Activated T-cell treated with anti-CD3 and anti-CD28 coated beads, Interleukin-2, amount 50 U/mL, for 1 hour (primary cell): ENCODE results near the gene XYLT1.

Experiments used
- DNase-seq: peaks from one replicate; pipeline ENCODE4 v3.0.0-alpha.2; 2020

Gene XYLT1

DNA sequence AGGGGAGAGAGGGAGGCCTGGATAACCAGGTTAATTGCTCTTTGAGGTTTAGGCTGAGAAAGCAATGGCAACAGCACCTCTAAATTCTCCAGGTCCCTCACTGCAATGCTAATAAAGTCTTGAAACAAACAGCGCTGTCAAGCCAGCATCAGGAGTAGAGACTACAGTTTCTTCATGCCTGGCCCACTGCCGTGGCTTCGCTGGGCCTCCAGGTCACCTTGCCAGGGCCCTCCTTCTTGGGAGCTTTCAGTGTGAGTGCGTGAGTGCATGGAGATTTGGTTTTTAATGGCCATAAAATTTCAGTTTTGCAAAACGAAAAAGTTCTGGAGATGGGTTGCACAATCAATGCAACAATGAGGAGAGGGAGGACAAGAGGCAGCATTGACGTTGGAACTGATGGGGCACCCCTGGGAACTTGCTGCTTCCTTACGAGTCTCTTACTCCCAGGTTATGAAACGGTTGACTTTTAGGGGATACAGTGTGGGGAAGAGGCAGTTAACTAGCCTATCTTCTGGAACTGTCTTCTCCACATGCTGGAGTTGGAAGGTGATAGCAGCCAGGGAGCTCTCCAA, 229.4 kb downstream of the XYLT1 start:
- DNase-seq: no peak

DNA sequence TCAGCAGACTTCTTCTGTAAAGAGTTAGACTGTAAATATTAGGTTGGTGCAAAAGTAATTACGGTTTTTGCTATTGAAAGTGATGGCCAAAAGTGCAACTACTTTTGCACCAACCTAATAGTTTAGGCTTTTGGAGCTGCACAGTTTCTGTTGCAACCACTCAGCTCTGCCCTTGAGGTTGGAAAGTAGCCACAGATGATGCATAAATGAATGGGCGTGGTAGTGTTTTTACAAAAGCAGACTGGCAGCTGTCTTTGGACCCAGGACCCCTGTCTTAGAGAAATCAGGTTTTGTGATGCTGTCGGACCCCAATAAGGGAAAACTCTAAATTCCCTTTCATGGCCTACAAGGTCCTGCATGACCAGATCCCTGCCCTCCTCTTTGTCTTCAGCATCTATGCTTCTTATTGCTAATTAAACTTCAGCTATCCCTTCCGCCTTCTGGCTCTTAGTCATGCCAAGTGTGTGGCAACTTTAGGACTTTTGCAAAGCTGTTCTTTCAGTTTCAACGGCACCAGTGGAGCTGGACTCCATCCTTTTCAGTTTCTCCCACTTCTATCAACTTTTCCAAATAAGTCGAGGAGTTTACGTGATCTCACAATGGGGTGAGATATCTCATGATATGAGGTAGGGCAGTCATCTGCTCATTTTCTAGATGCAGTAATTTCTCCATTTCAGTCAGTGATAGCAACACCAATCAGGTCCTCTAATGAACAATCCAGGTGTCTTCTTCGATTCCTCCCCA, 232.3 kb downstream of the XYLT1 start:
- no peak for DNase-seq

DNA sequence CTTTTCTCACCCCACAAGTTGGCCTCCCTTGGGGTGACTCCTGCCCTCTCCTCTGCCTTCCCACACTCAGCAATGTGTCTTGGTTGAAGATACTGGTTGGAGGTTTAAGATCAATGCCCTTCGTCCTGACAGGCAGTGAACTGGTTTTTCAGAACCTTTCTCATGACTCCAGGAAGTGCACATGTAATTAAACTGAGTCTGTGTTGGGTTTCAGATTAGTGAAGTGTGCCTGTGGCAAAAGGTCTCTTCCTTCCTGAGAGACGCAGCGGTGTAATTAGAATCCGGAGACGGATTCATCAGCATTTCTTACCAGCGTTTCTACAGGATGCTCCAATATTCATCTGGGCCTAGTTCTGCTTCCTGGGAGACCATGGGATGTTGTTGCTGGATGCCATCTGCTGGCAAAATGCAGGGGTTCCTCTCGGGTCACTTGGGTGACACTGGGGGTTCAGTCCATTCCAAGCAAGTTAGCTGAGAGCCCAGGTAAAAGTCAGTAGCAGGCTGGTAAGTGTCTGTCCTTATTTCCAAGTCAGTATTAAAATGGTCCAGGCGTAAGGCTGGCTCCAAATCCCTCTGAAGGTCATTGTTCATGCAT, 233.3 kb downstream of the XYLT1 start:
- DNase-seq: no peak

- DNase-seq: no peak
Measured at GRCh38 chr16:17235147-17235815, 235.5 kb downstream of the XYLT1 start.

GRCh38 chr16:17233318-17234002, 237.3 kb downstream of the XYLT1 start:
- no peak for DNase-seq

DNA sequence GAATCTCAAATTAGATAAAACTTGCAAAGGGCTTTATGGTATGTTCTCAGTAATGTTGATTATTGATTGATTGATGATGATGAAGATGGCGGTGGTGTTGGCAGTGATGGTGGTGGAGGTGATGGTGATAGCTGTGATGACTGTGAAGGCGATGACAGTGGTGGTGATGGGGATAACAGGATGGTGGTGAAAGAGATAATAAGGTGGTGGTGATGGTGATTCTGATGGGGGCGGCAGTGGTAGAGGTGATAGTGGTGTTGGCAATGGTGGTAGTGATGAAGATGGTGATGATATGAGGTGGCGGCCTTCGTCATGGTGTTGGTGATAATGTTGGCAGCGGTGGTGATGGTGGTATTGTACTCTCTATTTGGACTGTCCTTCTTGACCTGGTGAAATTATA, 238.3 kb downstream of the XYLT1 start:
- no peak for DNase-seq

- no peak for DNase-seq
Measured at GRCh38 chr16:17231972-17232371, 238.8 kb downstream of the XYLT1 start.

DNA sequence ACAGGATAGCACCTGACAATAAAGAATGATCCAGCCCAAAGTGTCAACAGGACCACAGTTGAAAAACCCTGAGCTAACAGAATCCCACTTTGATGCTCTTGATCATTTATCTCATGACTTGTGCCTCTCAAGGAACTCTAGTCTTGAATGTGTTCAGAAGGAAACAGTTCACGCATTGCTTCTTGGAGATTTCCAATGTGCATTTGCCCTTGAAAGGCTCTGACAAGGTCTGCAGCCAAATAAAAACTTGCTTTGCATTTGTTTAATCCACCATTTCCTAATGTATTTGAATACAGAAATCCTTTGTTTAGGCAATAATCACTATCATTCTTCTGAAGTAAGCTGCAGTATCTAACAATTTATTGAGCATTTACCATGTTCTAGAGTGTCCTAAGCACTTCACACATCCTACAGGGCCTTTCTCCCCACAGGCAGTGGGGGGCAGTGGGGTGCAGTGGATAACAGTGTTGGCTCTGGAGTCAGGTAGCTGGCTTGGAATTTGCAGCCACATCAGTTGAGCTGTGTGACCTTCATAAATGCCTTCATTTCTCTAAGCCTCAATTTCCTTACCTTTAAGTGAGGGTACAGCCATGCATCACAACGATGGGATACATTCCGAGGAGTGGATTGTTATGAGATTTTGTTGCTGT, 239.7 kb downstream of the XYLT1 start:
- no peak for DNase-seq

DNA sequence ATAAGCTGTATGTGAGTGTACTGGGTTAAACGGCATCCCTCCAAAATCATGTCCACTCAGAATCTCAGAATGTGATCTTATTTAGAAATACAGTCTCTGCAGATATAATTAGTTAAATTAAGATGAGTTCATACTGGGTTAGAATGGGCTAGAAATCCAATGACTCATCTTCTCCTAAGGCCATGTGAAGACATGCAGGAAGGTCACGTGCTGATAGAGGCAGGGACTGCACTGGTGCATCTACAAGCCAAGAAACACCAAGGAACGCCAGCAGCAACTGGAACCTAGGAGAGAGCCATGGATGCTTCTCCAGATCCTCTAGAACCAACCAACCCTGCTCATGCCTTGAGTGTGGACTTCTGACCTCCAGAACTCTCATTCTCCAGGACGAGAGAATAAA, 241.0 kb downstream of the XYLT1 start:
- DNase-seq: no peak

DNA sequence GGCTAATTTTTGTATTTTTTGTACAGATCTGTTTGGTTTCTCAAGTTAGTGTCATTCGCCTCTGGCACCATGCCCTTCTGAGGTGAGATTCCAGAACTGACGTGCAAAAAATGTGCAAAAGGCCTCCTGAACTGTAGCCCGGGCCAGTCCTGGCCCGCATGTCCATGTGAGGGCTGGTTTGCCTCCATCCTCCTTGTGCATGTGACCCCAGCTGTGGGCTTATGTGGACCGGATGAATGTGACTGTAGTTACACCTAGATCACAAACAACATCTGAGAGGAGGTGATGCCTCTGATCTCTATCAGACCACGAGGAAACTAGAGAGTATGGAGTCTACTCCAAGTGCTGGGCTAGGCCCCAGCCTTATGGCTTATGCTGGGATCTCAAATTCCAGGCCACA, 241.6 kb downstream of the XYLT1 start:
- DNase-seq: no peak

DNA sequence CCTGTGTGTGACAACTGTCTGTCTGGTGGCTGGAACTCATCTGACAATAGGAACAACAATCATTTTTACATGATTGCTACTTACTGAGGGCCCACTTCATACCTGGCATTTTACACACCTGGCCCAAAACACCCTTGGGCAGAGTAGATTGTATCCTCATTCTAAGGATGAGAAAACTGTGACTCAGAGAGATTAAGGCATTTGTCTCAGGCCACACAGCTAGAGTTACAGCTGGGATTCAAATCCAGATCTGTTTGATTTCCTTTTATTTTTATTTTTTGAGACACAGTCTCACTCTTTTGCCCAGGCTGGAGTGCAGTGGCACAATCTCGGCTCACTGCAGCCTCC, 242.1 kb downstream of the XYLT1 start:
- no peak for DNase-seq

DNA sequence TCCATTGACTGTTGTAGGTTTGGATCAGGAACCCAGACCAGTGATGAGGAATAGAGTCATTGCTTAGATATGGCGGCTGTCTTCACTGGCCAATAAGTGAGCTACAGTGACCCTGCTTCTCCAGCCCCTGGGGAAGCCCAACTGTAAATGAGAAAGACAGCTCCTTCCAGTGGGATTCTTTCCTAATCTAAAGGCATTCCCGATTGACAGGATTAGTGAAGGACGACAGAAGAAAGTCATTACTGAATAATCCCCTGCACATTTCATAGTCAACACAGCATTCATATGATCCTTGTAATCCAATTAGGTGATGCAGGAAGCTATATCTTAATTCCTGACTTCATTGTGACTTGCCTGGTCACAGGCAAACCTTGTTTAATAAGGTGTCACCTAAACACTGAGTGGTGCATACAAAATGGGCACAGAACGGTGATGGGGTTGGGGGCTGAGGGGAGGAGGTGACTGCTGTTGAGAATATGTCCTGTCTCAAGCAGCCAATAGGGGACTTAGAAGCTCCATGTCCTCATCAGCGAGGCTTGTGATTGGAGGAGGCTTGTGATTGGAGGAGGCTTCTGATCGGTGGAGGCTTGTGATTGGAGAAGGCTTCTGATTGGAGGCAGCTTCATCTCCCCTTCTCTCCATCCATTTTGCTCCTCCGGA, 242.6 kb downstream of the XYLT1 start:
- DNase-seq: no peak

- no peak for DNase-seq
Measured at GRCh38 chr16:17227278-17227677, 243.5 kb downstream of the XYLT1 start.

GRCh38 chr16:17225541-17225940, 245.2 kb downstream of the XYLT1 start:
- DNase-seq: no peak

DNA sequence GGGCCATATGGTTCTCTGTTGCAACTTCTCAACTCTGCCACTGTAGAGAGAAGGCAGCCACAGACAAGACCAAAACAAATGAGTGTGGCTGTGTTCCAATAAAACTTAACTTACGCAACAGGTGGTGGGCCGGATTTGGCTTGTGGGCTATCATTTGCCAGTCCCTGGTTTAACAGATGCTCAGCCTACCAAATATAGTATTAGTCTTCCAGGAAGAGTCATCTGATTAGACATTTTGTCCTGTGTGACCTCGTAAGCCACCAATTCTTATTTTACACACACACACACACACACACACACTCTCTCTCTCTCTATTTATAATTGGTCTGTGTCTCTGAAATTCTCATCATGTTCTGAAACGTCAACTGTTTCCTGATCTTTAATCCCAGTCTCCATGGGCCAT, 245.9 kb downstream of the XYLT1 start:
- no peak for DNase-seq

DNA sequence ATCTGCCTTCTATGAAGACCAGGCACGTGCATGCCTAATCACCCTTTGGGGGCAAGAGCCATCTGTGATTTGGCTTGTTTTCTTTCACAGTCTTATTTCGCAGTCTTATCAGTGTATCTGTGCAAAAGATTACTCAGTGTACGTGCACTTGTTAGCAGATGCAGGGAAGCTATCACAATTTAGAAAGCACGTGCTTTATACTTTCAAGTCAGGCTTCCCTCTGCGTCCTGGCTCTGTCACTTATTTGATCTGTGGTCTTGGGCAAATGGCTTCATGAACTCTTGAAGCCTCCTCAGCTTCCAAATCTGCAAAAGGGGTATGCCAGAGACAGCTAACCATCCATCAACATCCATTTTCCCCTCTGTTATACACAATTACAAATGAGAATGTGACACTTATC, 246.4 kb downstream of the XYLT1 start:
- no peak for DNase-seq

DNA sequence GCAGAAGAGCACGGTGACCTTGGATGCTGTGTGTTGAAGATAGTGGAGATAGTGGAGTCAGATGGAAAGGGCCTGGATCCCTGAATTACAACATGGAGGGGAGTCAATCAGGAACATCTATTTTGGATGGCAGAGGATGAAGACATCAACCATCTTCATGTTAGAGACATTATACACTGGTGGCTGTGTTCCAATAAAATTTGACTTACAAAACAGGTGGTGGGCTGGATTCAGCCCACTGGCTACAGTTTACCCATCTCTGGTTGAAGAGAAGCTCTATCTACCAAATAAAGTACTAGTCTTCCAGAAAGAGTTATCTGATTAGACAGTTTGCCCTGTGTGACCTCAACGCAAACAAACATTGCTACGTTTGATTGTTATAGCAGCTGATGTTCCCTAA, 247.2 kb downstream of the XYLT1 start:
- DNase-seq: no peak

- DNase-seq: no peak
Measured at GRCh38 chr16:17222871-17223401, 247.8 kb downstream of the XYLT1 start.

GRCh38 chr16:17219991-17220390, 250.8 kb downstream of the XYLT1 start:
- no peak for DNase-seq

GRCh38 chr16:17215936-17216335, 254.8 kb downstream of the XYLT1 start:
- no peak for DNase-seq

GRCh38 chr16:17215306-17215705, 255.5 kb downstream of the XYLT1 start:
- DNase-seq: no peak

- no peak for DNase-seq
Measured at GRCh38 chr16:17213974-17214373, 256.8 kb downstream of the XYLT1 start.
